HG02840 (cell line): ENCODE data around the gene IL13.

Source experiments
- ATAC-seq: cut with Tn5 transposase; IDR thresholded peaks from one replicate; pipeline ENCODE4 v1.9.1; 2021; ENCODE audit warnings: mild to moderate bottlenecking, moderate library complexity, moderate number of reproducible peaks; ENCODE audit not compliant: unreplicated experiment, low FRiP score

Gene IL13

GRCh38 chr5:132655821-132656773 is 1.9 kb upstream of the IL13 start:
- ATAC-seq = no peak

- no peak for ATAC-seq
Measured at GRCh38 chr5:132656774-132657355, 1.1 kb upstream of the IL13 start.

- no peak for ATAC-seq
Measured at GRCh38 chr5:132658381-132659302, 669 bp downstream of the IL13 start.

- no peak for ATAC-seq
Measured at GRCh38 chr5:132659598-132660493, 1.9 kb downstream of the IL13 start.

GRCh38 chr5:132661231-132662003 is 3.4 kb downstream of the IL13 start:
- no peak for ATAC-seq

- no peak for ATAC-seq
Measured at GRCh38 chr5:132662004-132662401, 4.0 kb downstream of the IL13 start.

- ATAC-seq = peak; percentile 52
Measured at GRCh38 chr5:132662925-132663770, 5.2 kb downstream of the IL13 start.

GRCh38 chr5:132663771-132664695 is 6.1 kb downstream of the IL13 start:
- peak; percentile 31 for ATAC-seq

GRCh38 chr5:132664696-132665209 is 6.8 kb downstream of the IL13 start:
- ATAC-seq = no peak

- no peak for ATAC-seq
Measured at GRCh38 chr5:132665574-132666080, 7.7 kb downstream of the IL13 start.

- ATAC-seq = no peak
Measured at GRCh38 chr5:132666310-132667123, 8.5 kb downstream of the IL13 start.

GRCh38 chr5:132667309-132667708 is 9.3 kb downstream of the IL13 start:
- ATAC-seq = no peak

- ATAC-seq = no peak
Measured at GRCh38 chr5:132667761-132668705, 10.1 kb downstream of the IL13 start.

GRCh38 chr5:132668706-132669454 is 10.9 kb downstream of the IL13 start:
- ATAC-seq = no peak
